Stimulated activated memory B cell treated with anti-CD40 and anti-IgM and Interleukin-4, amounts not matched to agents 10 μg/mL and 1 μg/mL and 100 μg/mL, for 72 hours (primary cell): ENCODE measurements around the gene BAIAP2.

ENCODE experiments used
- ATAC-seq: fragments of 150-1000 bp; cut with Tn5 transposase; 2 replicates; pipeline ENCODE4 v1.10.0; 2021
- H3K27ac Mint-ChIP-seq: one replicate; pipeline ENCODE4 v1.8.0; 2022; ENCODE audit warnings: mild to moderate bottlenecking, mixed read lengths
- H3K27me3 Mint-ChIP-seq: one replicate; pipeline ENCODE4 v1.8.0; 2022; ENCODE audit warnings: mixed read lengths
- H3K36me3 Mint-ChIP-seq: one replicate; pipeline ENCODE4 v1.8.0; 2022; ENCODE audit warnings: mixed read lengths
- H3K4me1 Mint-ChIP-seq: one replicate; pipeline ENCODE4 v1.8.0; 2022; ENCODE audit warnings: mixed read lengths
- H3K4me3 Mint-ChIP-seq: one replicate; pipeline ENCODE4 v1.8.0; 2022; ENCODE audit warnings: mild to moderate bottlenecking, moderate library complexity, mixed read lengths
- H3K9me3 Mint-ChIP-seq: one replicate; pipeline ENCODE4 v1.8.0; 2022; ENCODE audit warnings: mixed read lengths

Gene BAIAP2, protein sequence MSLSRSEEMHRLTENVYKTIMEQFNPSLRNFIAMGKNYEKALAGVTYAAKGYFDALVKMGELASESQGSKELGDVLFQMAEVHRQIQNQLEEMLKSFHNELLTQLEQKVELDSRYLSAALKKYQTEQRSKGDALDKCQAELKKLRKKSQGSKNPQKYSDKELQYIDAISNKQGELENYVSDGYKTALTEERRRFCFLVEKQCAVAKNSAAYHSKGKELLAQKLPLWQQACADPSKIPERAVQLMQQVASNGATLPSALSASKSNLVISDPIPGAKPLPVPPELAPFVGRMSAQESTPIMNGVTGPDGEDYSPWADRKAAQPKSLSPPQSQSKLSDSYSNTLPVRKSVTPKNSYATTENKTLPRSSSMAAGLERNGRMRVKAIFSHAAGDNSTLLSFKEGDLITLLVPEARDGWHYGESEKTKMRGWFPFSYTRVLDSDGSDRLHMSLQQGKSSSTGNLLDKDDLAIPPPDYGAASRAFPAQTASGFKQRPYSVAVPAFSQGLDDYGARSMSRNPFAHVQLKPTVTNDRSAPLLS

DNA sequence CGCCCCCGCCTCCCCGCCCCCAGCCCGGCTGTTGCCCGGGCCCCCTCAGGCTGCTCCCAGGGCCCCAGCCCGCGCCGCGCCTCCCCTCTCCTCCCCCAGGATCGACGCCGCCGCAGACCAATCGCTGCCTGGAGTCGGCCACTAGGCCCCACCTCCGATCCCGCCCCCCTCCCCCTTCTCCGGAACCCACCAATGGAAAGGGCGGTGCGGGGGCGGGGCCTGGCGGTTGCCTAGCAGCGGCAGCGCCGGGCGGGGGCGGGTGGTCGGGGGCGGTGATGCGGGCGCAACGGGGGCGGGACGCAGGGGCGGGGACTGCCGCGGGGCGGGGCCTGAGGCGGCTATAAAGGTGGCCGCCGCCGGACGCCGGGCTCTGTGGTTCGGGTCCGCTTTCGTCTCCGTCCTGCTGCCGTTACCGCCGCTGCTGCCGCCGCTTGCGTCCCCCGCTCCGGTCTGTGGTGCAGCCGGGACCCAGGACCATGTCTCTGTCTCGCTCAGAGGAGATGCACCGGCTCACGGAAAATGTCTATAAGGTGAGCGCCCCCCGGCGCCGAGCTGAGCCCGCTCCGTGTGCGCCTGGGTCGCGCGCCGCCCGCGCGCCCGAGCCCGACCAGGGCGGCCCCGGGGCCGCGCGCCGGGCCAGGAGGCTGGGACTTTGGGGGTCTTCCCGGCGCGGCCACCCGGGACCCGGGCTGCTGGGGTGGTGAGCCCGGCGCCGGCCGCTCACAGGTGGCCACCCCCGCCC is at the start of gene BAIAP2:
BAIAP2 (plus strand) TSS at position 373 of the 742 bp plus-strand sequence; CDS start at position 477, 104 bp downstream.
- Mint-ChIP-seq H3K27ac (peak within 1 kb of the TSS; percentile 38), H3K27me3 (peaks cover 93% of the 10 kb centered on the region), H3K4me1 (peaks cover 23% of the 10 kb centered on the region)

DNA sequence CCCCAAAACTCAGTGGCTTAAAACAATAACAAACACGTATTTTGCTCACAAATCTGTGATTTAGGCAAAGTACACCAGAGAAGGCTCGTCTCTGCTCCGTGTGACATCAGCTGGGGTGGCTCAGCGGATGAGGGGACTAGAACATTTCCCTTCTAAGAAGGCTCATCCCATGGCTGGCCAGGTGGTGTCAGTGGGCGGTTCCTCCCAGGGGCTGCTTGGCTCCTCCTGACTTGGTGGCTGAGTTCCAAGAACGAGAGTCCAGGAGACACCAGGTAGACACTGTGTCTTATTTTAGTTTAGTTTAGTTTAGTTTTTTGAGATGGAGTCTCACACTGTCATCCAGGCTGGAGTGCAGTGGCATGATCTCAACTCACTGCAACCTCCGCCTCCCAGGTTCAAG is 48.9 kb upstream of the BAIAP2 start:
- H3K4me1 Mint-ChIP-seq, result peaks cover 29% of the 10 kb centered on the region
- H3K4me3 Mint-ChIP-seq, result no peak overlapping the region
- no peak overlapping the region for H3K27ac Mint-ChIP-seq
- no peaks in the 10 kb centered on the region for H3K36me3 Mint-ChIP-seq
- H3K9me3 Mint-ChIP-seq, result no peaks in the 10 kb centered on the region
- peaks cover 10% of the 10 kb centered on the region for H3K27me3 Mint-ChIP-seq
- ATAC-seq, result no peak

More for the DNA sequence above, at the start of gene BAIAP2:
- peak; percentile 90 for ATAC-seq
- H3K4me3 Mint-ChIP-seq, result peak within 1 kb of the TSS; percentile 88
- no peaks in the 10 kb centered on the region for H3K36me3 Mint-ChIP-seq
- H3K9me3 Mint-ChIP-seq, result no peaks in the 10 kb centered on the region

- Mint-ChIP-seq H3K4me1 (peaks cover 30% of the 10 kb centered on the region), H3K9me3 (no peaks in the 10 kb centered on the region)
Measured at GRCh38 chr17:80986816-80987475, 48.0 kb upstream of the BAIAP2 start.

DNA sequence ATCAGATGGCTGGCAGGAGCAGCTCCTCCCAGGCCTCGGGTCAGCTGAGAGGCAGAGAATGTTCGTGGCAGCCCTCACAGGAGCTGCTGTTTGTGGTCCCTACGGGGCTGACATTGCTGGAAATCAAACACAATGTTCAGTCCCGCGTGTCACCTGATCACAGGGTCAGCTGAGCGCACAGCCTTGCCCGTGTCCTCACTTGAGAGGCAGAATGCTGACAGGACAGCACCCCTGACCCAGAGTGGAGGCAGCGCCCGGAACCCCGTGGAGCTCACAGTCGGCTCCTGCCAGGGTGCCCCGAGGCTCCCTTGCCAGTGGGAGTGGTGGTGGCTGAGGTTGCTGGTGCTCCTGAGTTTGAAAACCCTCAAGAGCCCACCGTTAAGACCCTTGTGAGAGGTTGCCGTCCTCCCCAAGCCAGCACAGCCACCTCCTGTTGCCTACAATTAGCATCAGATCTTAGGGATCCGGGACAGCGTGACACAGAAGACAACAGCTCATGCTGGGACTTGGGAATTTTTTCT is 47.0 kb upstream of the BAIAP2 start:
- no peak for ATAC-seq
- Mint-ChIP-seq H3K4me1 (peaks cover 34% of the 10 kb centered on the region), H3K36me3 (no peaks in the 10 kb centered on the region), H3K27ac (peak overlapping the region; percentile 55), H3K9me3 (no peaks in the 10 kb centered on the region), H3K4me3 (no peak overlapping the region), H3K27me3 (no peaks in the 10 kb centered on the region)

More at GRCh38 chr17:80986816-80987475, 48.0 kb upstream of the BAIAP2 start:
- Mint-ChIP-seq H3K27ac (peak overlapping the region; percentile 55), H3K27me3 (peaks cover 3% of the 10 kb centered on the region), H3K36me3 (no peaks in the 10 kb centered on the region), H3K4me3 (no peak overlapping the region)
- ATAC-seq, result no peak

DNA sequence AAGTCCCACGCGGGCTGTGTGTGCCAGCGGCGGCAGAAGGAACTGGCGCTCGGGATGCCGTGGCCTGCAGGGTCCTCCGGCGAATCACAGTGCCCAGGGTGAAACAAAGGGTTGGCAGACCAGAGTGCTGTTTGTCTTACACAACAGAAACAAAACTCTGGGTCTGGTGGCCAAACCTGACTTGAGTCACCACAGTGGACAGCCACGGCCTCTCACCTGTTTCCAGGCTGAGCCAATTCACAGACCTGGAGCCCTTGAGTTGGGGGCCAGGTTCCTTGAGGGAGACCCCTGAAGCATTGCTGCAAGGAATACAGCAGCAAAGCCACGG is 45.4 kb upstream of the BAIAP2 start:
- peaks cover 4% of the 10 kb centered on the region for H3K36me3 Mint-ChIP-seq
- H3K4me1 Mint-ChIP-seq, result peaks cover 42% of the 10 kb centered on the region

DNA sequence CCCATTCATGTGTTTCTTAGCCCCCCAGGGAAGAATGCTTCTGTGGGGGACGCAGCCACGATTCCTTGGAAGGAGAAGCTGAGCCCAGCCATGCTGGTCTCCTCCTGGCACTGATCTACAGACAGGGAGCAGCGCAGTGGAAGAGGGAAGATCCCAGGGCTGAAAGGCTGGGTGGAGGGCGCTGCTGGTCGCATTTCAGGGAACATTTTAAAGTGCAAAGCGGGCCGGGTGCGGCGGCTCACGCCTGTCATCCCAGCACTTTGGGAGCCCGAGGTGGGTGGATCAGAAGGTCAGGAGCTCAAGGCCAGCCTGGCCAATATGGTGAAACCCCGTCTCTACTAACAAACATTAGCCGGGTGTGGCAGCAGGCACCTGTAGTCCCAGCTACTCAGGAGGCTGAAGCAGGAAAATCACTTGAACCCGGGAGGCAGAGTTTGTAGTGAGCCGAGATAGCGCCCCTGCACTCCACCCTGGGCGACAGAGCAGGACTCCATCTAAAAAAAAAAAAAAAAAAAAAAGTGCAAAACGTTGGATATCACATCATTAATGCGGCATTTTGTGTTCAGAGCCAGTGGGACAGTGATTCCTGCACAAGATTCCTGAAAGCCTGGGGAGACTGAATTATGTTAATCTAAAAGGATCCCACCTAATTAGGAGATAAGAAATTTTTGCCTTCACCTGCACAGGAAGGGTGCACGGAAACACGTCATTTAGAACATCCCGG is 43.9 kb upstream of the BAIAP2 start:
- Mint-ChIP-seq H3K4me1 (peaks cover 42% of the 10 kb centered on the region), H3K9me3 (no peaks in the 10 kb centered on the region), H3K36me3 (peaks cover 13% of the 10 kb centered on the region), H3K4me3 (peak overlapping the region; percentile 83), H3K27me3 (no peaks in the 10 kb centered on the region), H3K27ac (peak overlapping the region; percentile 87)
- ATAC-seq, result no peak

More for the DNA sequence above, 45.4 kb upstream of the BAIAP2 start:
- Mint-ChIP-seq H3K27me3 (no peaks in the 10 kb centered on the region), H3K9me3 (no peaks in the 10 kb centered on the region), H3K27ac (no peak overlapping the region), H3K4me3 (no peak overlapping the region)
- no peak for ATAC-seq

GRCh38 chr17:80991645-80992076 is 43.3 kb upstream of the BAIAP2 start, which contains the start of gene CHMP6:
CHMP6 (plus strand) TSS chr17:80991841; CDS start chr17:80991919, 78 bp downstream.
- peak; percentile 79 for ATAC-seq
- peaks cover 40% of the 10 kb centered on the region for H3K4me1 Mint-ChIP-seq
- peaks cover 18% of the 10 kb centered on the region for H3K36me3 Mint-ChIP-seq

DNA sequence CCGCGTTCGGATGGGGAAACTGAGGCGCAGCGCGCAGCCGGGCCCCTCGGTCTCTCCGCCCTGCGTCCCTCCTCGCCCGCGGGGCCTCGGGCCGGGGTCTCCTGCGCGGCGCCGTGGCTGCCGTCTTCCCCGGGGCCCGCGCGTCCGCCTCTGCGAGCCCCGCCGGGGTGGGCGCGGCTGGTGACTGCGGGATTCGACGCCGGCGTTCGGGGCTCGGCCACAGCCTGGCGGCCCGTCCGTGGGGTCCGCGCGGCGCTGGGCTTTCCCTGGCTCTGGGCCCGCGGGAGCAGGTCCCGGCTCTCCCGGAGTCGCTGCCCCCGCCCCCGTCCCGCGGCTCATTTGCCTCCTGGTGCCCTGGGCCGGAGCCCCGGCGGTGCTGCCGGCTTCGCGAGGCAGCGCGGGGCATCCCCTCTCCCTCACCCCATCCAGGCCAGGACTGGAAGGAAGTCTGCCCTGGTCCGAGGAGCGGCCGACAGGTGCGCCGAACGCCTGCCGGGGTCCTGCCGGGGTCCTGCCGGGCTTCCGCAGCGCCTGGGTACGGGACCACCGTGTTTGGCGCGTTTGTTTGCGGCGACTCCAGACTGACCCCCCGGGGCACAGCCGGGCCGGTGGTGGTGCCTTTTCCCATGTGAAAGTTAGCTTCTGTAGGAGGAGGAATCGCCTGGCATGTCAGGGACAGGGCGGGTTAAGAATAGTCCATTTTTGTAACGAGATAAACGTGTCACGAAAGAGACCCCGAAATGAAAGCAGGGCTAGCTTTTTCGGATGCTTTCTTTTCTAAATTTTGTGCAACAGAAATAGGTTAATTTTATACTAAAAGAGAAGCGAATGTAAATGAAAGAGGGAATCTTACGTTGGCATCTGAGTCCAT is 42.6 kb upstream of the BAIAP2 start:
- H3K27me3 Mint-ChIP-seq, result no peaks in the 10 kb centered on the region
- no peaks in the 10 kb centered on the region for H3K9me3 Mint-ChIP-seq
- peaks cover 33% of the 10 kb centered on the region for H3K4me1 Mint-ChIP-seq
- peak; percentile 42 for ATAC-seq
- H3K27ac Mint-ChIP-seq, result no peak overlapping the region
- H3K4me3 Mint-ChIP-seq, result peak overlapping the region; percentile 64
- H3K36me3 Mint-ChIP-seq, result peaks cover 25% of the 10 kb centered on the region

More at GRCh38 chr17:80991645-80992076, 43.3 kb upstream of the BAIAP2 start, which contains the start of gene CHMP6:
- Mint-ChIP-seq H3K27ac (peak within 1 kb of the TSS; percentile 87), H3K9me3 (no peaks in the 10 kb centered on the region), H3K4me3 (peak within 1 kb of the TSS; percentile 83), H3K27me3 (no peaks in the 10 kb centered on the region)

- peaks cover 25% of the 10 kb centered on the region for H3K36me3 Mint-ChIP-seq
- peaks cover 26% of the 10 kb centered on the region for H3K4me1 Mint-ChIP-seq
- H3K9me3 Mint-ChIP-seq, result no peaks in the 10 kb centered on the region
- H3K4me3 Mint-ChIP-seq, result peak overlapping the region; percentile 64
- no peak overlapping the region for H3K27ac Mint-ChIP-seq
- ATAC-seq, result no peak
- H3K27me3 Mint-ChIP-seq, result no peaks in the 10 kb centered on the region
Measured at GRCh38 chr17:80992948-80993624, 41.9 kb upstream of the BAIAP2 start.

- no peak overlapping the region for H3K4me3 Mint-ChIP-seq
Measured at GRCh38 chr17:80995131-80995530, 39.8 kb upstream of the BAIAP2 start.

DNA sequence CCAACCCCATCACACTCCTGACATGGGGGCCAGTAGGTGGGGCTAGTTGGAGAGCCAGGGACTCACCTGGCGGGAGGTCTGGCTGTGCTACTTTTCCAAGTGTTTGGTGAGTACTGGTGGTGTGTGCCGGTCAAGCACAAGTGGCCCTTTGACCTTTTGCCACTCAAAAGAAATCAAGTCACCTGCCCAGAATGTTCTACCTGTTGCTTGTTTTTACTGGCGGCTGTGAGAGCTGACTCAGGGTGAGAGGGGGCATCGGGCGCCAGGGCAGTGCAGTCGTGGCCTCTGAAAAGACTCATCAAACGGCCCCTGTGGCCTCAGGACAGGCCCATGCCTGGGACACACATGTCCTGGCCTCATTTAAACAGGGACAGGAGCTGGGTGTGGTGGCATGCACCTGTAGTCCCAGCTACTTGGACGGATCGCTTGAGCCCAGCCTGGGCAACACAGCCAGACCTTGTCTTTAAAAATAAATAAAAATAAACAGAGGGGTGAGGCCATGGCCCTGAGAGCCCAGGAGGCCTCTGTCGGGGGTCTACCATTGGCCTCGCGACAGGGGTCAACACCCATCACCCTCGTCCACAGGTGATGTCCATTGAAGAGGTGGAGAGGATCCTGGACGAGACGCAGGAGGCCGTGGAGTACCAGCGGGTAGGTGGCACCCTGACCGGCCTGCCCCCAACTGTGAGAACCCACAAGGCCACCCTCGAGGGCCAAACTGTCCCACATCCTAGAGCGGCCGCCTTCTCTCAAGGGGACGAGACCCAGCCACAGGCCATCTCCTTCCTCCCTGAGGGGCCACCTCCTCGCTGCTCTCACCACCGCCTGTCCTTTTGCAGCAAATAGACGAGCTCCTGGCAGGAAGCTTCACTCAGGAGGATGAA is 38.3 kb upstream of the BAIAP2 start:
- H3K4me3 Mint-ChIP-seq, result no peak overlapping the region
- no peak overlapping the region for H3K27ac Mint-ChIP-seq
- H3K27me3 Mint-ChIP-seq, result no peaks in the 10 kb centered on the region
- no peaks in the 10 kb centered on the region for H3K9me3 Mint-ChIP-seq
- no peak for ATAC-seq
- H3K4me1 Mint-ChIP-seq, result peaks cover 12% of the 10 kb centered on the region
- H3K36me3 Mint-ChIP-seq, result peaks cover 45% of the 10 kb centered on the region

More at GRCh38 chr17:80995131-80995530, 39.8 kb upstream of the BAIAP2 start:
- Mint-ChIP-seq H3K9me3 (no peaks in the 10 kb centered on the region), H3K4me1 (peaks cover 20% of the 10 kb centered on the region), H3K36me3 (peaks cover 43% of the 10 kb centered on the region), H3K27me3 (no peaks in the 10 kb centered on the region), H3K27ac (no peak overlapping the region)
- ATAC-seq, result no peak

DNA sequence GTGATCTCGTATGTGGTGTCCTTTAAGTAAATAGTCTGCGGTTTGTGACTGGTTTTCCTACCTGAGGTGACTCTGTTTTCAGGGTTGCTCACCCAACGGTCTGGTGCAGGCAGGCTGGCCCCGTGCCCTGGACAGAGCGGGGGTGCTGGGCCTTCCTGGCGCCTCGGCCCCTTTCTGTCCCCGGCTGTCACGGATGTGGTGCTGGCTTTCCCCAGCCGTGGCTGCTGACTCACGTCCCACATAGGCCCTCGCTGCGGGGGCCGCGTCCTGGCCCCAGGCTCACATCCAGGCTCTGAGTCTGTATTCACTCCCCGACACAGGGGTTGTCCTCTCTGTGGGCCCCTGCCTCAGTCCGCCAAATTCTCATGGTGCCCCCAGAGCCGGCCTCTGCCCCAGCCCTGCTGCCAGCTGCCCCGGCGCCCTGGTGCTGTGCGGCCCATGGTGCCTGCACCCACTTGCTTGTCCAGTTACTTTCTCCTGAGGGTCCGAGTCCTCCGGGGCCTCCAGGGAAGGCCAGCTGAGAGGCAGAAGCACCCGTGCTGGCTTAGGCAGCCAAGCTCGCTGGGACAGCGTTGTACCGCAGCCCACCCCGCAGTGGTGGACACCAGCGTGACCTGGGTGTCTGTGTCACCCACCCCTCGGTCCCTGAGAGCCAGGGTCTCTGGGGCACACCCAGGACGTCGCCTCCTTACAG is 37.4 kb upstream of the BAIAP2 start:
- ATAC-seq, result no peak
- Mint-ChIP-seq H3K36me3 (peaks cover 45% of the 10 kb centered on the region), H3K4me3 (no peak overlapping the region), H3K27me3 (peaks cover 5% of the 10 kb centered on the region), H3K4me1 (peaks cover 12% of the 10 kb centered on the region), H3K9me3 (no peaks in the 10 kb centered on the region), H3K27ac (no peak overlapping the region)
